ENCODE measurements around the gene HPCAL1. TPM values are rescaled to one million over a fixed set of nuclear protein-coding genes. Genes with fewer than 3 reads are reported as not detected.
"Not testable (repeated sequence)": the region's sequence is repeated elsewhere in the genome, so short reads cannot be mapped to it uniquely, and the experiment has no call there.

The HPCAL1 gene
- 10 to 100 TPM in 11 of 12 donors, not detected in 1; 20.2 to 55.9 (median 31.9) TPM for polyA plus RNA-seq (ENCODE audit: insufficient read length in 12 of 12)
- long read RNA-seq, donor 1, transcript HPCAL1-201 (5 exons, 1,751 nt), result major isoform, 30 of 42 reads
- long read RNA-seq, donor 1, partial matches to known transcripts, result 5 of 42 reads
- long read RNA-seq, donor 1, other reads (novel, unspliced or antisense), result 7 of 42 reads
- long read RNA-seq, donor 2, transcript HPCAL1-201 (5 exons, 1,751 nt), result major isoform, 16 of 16 reads
- long read RNA-seq, donor 2, partial matches to known transcripts, result 0 of 16 reads
- long read RNA-seq, donor 2, other reads (novel, unspliced or antisense), result 0 of 16 reads
- long read RNA-seq, donor 3, transcript HPCAL1-201 (5 exons, 1,751 nt), result major isoform, 7 of 7 reads
- long read RNA-seq, donor 3, partial matches to known transcripts, result 0 of 7 reads
- long read RNA-seq, donor 3, other reads (novel, unspliced or antisense), result 0 of 7 reads
- long read RNA-seq, donor 4, partial matches to known transcripts, result 0 of 4 reads
- long read RNA-seq, donor 4, other reads (novel, unspliced or antisense), result 0 of 4 reads
- long read RNA-seq, donor 5, transcript HPCAL1-201 (5 exons, 1,751 nt), result major isoform, 29 of 34 reads
- long read RNA-seq, donor 5, partial matches to known transcripts, result 0 of 34 reads
- long read RNA-seq, donor 5, other reads (novel, unspliced or antisense), result 5 of 34 reads
- long read RNA-seq, donor 6, transcript HPCAL1-201 (5 exons, 1,751 nt), result major isoform, 8 of 8 reads
- long read RNA-seq, donor 6, partial matches to known transcripts, result 0 of 8 reads
- long read RNA-seq, donor 6, other reads (novel, unspliced or antisense), result 0 of 8 reads
- long read RNA-seq, donor 7, transcript HPCAL1-201 (5 exons, 1,751 nt), result major isoform, 7 of 7 reads
- long read RNA-seq, donor 7, partial matches to known transcripts, result 0 of 7 reads
- long read RNA-seq, donor 7, other reads (novel, unspliced or antisense), result 0 of 7 reads
- long read RNA-seq, donor 8, transcript HPCAL1-201 (5 exons, 1,751 nt), result major isoform, 27 of 27 reads
- long read RNA-seq, donor 8, partial matches to known transcripts, result 0 of 27 reads
- long read RNA-seq, donor 8, other reads (novel, unspliced or antisense), result 0 of 27 reads
- long read RNA-seq, donor 9, transcript HPCAL1-201 (5 exons, 1,751 nt), result major isoform, 10 of 10 reads
- long read RNA-seq, donor 9, partial matches to known transcripts, result 0 of 10 reads
- long read RNA-seq, donor 9, other reads (novel, unspliced or antisense), result 0 of 10 reads
- long read RNA-seq, donor 10, transcript HPCAL1-201 (5 exons, 1,751 nt), result major isoform, 18 of 19 reads
- long read RNA-seq, donor 10, partial matches to known transcripts, result 0 of 19 reads
- long read RNA-seq, donor 10, other reads (novel, unspliced or antisense), result 0 of 19 reads
- long read RNA-seq, donor 11, transcript HPCAL1-201 (5 exons, 1,751 nt), result major isoform, 19 of 24 reads
- long read RNA-seq, donor 11, partial matches to known transcripts, result 5 of 24 reads
- long read RNA-seq, donor 11, other reads (novel, unspliced or antisense), result 0 of 24 reads

DNA sequence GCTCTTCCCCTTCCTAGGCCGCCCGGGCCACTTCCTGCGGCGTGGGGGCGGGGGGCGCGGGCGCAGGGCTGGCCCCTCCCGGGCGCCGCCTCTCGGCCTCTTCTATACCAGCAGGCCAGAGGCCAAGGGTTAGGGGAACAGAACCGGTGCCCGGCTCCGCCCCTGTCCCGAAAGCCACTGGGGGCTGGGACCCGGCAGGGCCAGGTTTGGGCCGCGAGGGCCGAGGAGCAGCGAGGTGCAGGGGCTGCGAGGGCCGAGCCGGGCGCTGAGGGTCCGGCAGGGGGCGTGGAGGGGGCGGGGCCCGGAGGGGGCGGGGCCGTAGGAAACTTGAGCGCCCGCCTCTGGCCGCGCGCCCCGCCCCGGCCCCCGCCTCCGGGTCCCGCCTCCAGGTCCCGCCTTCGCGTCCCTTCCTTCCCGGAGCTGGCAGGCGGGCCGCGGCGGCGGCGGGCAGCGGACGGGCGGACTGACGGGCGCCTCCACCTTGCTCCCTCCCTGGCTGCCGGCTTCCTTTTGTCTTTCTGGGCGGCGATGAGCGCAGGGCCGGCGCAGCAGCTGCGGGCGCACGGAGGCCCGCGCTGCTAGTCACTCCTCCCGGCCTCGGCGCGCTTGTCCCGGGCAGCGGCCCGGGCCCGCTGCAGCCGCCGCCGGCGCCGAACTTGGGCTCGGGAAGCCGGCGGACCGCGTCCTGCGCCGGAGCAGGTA is at the start of gene HPCAL1:
Gene HPCAL1, plus strand, starts transcription at position 426 of the 702 bp plus-strand sequence. CDS start 116,854 bp downstream, outside the sequence.
- DNase-seq, result peak; percentile 67

DNA sequence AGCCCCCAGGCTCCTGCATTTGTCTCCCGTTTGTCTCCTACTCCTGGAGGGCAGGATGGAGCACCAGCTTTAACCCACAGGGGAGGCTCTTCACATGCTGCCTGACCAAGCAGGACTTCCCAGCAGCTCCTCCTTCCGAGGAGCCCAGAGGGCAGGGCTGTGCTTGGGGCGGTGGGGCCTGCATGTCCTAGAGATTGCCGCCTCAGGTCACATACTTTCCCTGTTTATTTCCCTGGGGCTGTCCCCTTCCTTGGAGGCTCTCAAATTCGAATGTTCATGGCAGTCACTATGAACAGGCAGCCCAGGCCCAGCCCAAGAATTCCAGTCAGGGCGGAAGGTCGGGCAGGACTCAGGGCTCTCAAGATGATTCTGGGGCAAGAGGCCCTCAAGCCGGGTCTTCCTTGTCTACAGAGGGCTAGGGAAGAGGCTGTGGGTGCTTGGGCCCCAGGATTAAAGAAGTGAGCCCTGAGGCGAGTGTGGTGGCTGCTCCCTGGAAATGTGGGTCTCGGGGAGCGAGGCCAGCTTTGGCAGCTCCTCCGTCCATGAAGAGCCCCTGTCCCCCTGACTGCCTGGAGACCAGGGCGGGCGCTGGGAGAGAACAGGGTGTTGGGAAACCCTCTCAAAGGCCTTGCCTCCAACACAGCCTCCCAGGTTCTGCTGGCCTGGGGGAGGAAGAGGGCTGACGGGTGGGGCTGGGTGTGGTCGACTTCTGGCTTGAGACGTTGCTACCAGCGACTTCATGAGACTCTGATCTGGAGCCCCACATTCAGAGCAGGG is 48.9 kb upstream of the HPCAL1 start:
- no peak for DNase-seq

GRCh38 chr2:10254373-10255188 is 48.1 kb upstream of the HPCAL1 start:
- no peak for DNase-seq

DNA sequence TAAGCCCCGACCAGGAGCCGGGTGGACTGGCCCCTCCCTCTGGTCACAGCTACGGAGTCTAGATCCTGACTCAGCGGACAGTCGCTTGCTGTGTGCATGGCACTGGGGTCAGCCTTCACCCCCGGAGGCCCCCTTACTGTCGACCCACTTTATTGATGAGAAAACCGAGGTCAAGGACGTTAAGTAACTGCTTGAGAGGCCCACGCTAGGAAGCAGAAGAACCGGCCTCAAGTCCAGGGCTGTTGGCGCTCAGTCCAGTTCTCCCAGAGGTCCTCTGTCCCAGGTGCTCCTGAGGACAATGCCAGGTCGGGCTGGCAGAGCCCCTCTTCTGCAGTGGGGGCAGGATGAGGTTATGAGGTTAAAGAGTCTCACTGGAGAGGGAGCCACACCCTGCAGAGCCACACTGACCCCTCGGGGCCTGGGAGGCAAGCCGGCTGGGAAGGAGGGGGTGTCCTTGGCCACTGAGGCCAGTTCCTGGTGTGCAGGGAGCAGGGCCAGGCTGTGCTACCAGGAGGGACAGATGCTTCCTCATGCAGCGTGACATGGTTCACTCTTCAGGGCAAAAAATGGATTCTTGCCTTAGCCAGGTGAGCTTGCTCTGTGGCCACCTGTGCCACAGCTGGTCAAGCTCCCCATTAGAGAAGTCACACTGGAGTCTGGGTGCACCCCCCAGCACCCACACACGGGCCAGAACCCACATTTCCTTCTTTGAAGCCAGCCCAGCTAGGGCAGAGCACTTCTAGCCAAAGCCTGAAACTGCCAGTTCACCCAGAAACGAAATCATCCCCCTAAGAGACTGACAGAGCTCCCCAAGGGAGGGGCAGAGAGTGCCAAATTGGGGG is 47.3 kb upstream of the HPCAL1 start:
- no peak for DNase-seq

DNA sequence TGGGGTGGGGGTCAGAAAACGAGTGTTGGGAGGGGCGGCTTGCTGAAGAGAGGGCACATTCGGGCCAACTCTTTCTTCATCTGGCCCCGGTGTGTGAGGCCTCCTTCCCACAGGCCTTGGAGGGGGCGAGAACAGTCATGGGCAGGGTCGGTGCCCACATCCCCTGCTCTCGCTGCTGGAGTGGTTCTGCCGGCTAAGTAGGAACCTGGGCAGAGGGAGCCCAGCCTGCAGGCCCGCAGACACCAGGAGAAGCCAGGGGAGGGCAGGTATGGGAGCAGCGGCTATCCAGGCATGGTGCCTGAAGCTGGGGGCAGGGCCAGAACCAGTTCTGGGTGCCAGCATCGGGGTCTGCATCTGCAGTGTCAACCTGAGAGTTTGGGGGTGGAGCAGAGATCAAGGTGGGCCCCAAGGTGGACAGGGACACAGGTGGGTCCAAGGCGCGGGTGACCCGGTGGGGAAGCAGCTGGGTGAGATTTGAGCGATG is 46.6 kb upstream of the HPCAL1 start:
- no peak for DNase-seq

DNA sequence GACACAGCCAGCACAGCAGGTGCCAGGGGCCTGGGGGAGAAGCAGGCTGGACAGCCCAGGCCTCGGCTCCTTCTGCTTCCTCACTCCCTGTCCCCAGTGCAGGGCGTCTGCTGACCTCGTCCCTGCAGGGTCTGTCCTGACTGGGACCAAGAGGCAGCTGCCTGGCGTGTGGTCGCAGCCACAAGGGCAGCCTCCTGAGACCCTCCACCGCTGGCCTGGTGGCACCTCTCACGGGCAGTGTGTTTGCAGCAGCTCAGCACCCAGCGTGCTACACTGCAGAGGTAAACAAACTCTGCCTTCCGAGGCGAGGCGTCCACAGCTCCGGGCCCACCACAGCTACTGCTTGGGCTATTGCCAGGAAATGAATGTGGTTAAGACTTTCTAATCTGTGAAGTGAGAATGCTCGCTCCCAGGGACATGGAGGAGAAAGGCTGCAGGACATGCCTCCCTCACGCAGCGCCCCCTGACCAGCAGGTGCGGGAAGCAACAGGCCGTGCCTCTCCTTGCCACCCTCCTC is 46.1 kb upstream of the HPCAL1 start:
- DNase-seq, result no peak

DNA sequence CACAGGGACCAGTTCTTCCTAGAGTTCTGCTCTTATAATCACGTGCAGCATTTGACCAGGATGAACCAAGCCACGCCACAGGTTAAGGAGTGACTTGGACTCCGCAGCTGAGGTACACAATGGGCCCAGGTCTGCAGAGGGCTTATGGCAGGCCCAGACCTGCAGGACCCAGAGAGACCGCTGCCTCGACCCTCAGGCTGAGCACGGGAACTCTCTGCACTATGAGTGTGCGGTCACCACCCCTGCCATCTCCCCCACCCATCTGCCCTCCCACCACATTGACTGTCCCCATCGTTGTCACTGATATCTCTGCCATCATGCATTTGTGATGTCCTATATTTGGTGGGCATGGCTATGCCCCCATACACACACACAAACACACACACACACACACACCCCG is 45.7 kb upstream of the HPCAL1 start:
- no peak for DNase-seq

DNA sequence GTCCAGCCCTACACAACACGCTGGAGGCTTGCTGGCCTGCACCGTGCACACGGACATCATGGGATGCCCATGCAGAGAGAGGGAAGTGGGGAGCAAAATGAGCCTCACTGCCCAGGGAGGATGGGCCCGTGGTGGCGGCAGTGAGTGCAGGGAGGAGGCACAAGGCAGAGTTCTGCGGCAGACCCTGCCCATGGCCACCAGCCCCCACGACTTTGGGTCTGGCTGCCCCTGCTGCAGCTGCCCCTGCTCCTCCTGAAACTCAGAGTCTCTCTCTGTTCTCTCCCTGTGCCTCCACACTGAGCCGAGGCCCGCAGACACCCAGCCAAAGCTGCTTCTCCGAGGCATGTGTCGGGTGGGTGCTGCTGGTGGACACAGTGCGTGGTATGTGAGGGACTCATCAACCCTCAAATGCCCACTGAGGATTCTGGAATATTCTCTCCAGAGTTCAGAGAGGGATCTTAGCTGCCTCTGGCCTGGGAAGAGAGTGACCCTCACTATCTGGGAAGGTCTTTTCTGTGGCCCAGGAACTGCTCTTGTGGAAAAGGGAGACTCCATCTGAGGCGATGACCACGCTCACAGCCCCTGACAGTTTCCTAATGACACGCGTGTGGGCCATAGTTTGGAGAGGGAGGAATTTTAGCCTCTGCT is 45.1 kb upstream of the HPCAL1 start:
- DNase-seq, result no peak

- no peak for DNase-seq
These were observed 44.4 kb upstream of the HPCAL1 start for GRCh38 chr2:10258326-10258725.

- no peak for DNase-seq
These were observed 44.0 kb upstream of the HPCAL1 start for GRCh38 chr2:10258726-10259125.

- no peak for DNase-seq
These were observed 42.6 kb upstream of the HPCAL1 start for GRCh38 chr2:10260130-10260529.

- not testable (repeated sequence) for DNase-seq
These were observed 39.2 kb upstream of the HPCAL1 start for GRCh38 chr2:10263526-10263925.

DNA sequence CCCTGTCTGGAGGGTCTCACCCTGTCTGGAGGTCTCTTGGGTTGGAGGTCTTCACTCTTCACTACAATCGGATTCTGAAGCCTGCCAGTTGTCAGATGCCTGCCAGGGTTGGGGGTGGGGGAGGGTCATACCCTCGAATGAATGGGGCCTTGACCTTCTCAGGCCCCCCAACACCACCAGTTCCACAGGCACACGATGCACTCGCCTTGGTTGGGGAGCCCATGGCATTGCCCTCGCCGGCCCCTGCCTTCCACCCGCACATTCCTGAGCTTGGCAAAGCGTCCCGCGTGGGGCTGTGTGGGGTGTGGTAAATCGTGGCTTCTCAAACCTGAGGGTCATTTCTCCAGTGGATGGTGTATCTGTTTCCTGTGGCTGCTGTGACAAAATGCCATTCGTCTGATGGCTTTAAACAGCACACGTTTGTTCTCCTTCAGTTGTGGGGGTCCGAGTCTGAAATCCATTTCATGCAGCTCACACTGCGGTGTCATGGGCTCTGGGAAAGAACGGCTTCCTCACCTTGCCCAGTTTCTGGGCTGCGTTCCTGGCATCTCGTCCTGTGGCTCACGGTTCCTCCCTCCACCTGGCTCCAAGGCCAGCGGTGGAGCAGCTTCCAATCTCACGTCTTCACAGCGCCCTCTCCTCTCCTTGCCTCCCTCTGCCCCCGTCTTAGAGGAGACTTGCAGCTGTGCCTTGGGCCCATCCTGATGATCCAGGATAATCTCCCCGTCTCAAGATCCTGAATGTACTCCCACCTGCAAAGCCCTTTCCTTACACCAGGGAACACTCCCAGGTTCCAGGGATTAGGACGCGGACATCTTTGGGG is 38.0 kb upstream of the HPCAL1 start:
- no peak for DNase-seq

DNA sequence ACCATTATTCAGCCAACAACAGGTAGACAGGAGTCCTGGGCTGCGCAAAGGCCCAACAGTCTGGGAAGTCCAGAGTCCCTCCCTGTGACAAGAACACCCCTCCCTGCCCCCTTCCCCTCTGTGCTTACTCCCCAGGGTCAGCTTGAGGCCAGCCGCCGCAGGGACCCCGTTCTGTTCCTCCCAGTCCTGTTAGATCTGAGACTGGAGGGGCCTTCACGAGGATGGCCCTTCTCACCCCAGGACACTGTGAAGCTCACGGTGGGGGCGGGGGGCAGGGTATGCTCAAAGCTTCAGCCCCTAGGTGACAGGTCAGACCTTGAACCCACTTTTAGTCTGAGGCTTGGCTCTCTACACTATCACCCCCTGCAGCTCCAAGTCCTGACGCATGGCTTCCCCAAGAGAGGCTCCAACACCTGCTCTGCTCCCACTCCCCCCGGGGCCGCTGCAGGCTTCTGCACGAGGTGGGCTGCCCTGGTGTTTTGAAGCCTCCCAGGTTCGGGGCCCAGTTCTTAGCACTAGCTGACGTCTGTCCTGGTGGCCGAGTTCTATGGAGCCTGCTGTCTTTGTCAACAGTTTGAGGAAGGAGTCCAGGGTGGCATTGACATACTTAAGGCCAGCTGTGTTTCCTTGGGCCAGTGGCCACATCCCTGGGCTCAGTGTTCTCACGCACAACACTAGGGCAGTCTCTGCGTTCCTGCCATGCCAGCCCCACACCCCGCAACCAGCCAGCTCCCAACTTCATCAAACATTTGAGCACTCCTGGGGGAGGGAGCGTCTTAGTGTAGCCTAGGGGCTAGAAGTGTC is 37.2 kb upstream of the HPCAL1 start:
- DNase-seq, result no peak

DNA sequence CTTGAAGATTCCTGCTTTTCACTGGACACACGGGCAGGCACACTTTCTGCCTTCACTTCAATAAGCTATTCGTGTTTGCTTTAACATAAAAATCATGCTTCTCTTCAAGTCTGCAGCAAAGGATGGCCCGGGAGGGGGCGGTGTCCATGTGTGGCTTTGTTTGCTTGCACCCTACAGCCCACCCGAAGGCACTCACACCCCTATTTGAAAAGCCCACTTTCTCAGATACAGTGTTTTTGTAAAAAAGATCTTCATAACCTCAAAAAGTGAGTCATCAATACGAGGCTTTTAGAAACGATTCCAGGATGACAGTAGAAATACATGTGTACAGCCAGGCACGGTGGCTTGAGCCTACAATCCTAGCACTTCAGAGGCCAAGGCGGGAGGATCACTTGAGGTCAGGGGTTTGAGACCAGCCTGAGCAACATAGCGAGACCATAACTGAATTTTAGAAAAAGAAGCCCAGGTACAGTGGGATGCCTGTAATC is 36.5 kb upstream of the HPCAL1 start:
- no peak for DNase-seq
